ENCODE data around the gene ATP1A3.
"Not testable (repeated sequence)": the region's sequence is repeated elsewhere in the genome, so short reads cannot be mapped to it uniquely, and the experiment has no call there.

Gene ATP1A3

GRCh38 chr19:41993612-41994483 is at the start of gene ATP1A3:
ATP1A3 (minus strand) TSS chr19:41994230; CDS start chr19:41994076, 154 bp downstream.
- peak; percentile 50 for DNase-seq

- no peak for DNase-seq
Measured at GRCh38 chr19:42042455-42043170, 48.6 kb upstream of the ATP1A3 start.

GRCh38 chr19:42040491-42040890 is 46.5 kb upstream of the ATP1A3 start:
- DNase-seq = not testable (repeated sequence)

- no peak for DNase-seq
Measured at GRCh38 chr19:42040031-42040430, 46.0 kb upstream of the ATP1A3 start.

- DNase-seq = no peak
Measured at GRCh38 chr19:42038666-42039065, 44.6 kb upstream of the ATP1A3 start.

- no peak for DNase-seq
Measured at GRCh38 chr19:42037649-42038048, 43.6 kb upstream of the ATP1A3 start.

- peak; percentile 65 for DNase-seq
Measured at GRCh38 chr19:42034640-42035391, 40.8 kb upstream of the ATP1A3 start.

- DNase-seq = no peak
Measured at GRCh38 chr19:42033413-42033812, 39.4 kb upstream of the ATP1A3 start.

GRCh38 chr19:42032431-42032830 is 38.4 kb upstream of the ATP1A3 start:
- no peak for DNase-seq

- no peak for DNase-seq
Measured at GRCh38 chr19:42030645-42031440, 36.8 kb upstream of the ATP1A3 start.

- peak; percentile 19 for DNase-seq
Measured at GRCh38 chr19:42028304-42029216, 34.5 kb upstream of the ATP1A3 start.

GRCh38 chr19:42024622-42025111 is 30.6 kb upstream of the ATP1A3 start:
- no peak for DNase-seq

- no peak for DNase-seq
Measured at GRCh38 chr19:42023943-42024260, 29.9 kb upstream of the ATP1A3 start.

GRCh38 chr19:42023121-42023942 is 29.3 kb upstream of the ATP1A3 start:
- peak; percentile 39 for DNase-seq

- DNase-seq = no peak
Measured at GRCh38 chr19:42022616-42023015, 28.6 kb upstream of the ATP1A3 start.

- DNase-seq = no peak
Measured at GRCh38 chr19:42021185-42021584, 27.2 kb upstream of the ATP1A3 start.

- DNase-seq = no peak
Measured at GRCh38 chr19:42018503-42019193, 24.6 kb upstream of the ATP1A3 start.

GRCh38 chr19:42017040-42017439 is 23.0 kb upstream of the ATP1A3 start:
- DNase-seq = no peak

- not testable (repeated sequence) for DNase-seq
Measured at GRCh38 chr19:42012747-42013146, 18.7 kb upstream of the ATP1A3 start.

Data from hematopoietic multipotent progenitor cell treated with erythropoietin and hydrocortisone succinate and interleukin-3 and kit ligand, for 8 days (in vitro differentiated cells).